Testis (tissue), 2 donors: ENCODE measurements around the gene MLF1.

Source experiments
- CTCF ChIP-seq, 3 experiments: fragments of 450-650 bp in 2 of 3; fragments of 200-600 bp in 1 of 3; sonication (generic) in 1 of 3; IDR thresholded peaks; one replicate each; pipeline ENCODE4 v1.5.1; 2016 to 2019; ENCODE audit warnings: antibody characterized with exemption in 3 of 3, mild to moderate bottlenecking in 2 of 3, moderate library complexity in 1 of 3
- POLR2A ChIP-seq: fragments of 450-650 bp; IDR thresholded peaks from one replicate; pipeline ENCODE4 v1.6.1; 2017; ENCODE audit warnings: antibody characterized with exemption, mild to moderate bottlenecking, moderate library complexity

- TF ChIP-seq CTCF (IDR thresholded peaks at IDR 0.05) (no peak), POLR2A (no peak)
These were observed 69.7 kb downstream of the MLF1 start for GRCh38 chr3:158640646-158641045.
